ENCODE measurements around the gene FCHSD2. TPM values are rescaled to one million over a fixed set of nuclear protein-coding genes. Genes with fewer than 3 reads are reported as not detected.
A peak's percentile ranks its signal among the peaks of the same experiment; 100 is the strongest.

Gene FCHSD2
- total and polyA plus RNA-seq, 9 of the 15 experiments (the other 6 are each of a cell fraction or from before 2014, with no cell fraction given) = 1.8 to 14.7 (median 6.4) TPM

DNA sequence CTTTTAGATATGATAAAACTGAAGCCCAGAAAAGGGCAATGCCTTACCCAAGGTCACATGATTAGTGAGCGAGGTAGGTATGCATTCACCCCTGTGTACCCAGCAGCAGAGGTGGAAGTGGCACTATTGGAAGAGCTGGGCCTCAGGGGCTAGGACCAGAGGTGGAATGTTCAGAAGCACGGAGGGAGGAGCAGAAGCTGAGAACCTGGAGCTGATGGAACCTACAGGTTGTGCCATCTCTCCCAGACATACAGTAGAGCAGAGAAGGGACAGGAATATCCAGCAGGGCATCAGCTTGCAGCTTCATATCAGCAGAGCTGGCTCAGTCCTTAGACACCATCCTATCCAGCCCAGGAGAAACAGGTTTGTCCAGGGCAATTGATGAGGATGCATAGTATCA, 14.6 kb upstream of the FCHSD2 start:
- H3K36me3 ChIP-seq (ENCODE audit: control insufficient read depth, insufficient read depth, low read length) = no peaks in the 10 kb centered on the region
- CTCF ChIA-PET (ENCODE audit: low intra/inter-chr PET ratio) = no interaction called here
- intact Hi-C loops (cut with micrococcal nuclease) = no loop called here
- POLR2A ChIA-PET = interaction anchor here (2.1 to 2.2 kb wide), 2 partner anchors 11 to 14 kb away, joined by 7 to 12 read pairs; partner anchors contain the start of gene FCHSD2
- H4K20me1 ChIP-seq (replicated peaks; ENCODE audit: control insufficient read depth, insufficient read depth, low read length) = no peaks in the 10 kb centered on the region
- peaks cover 9 to 14% of the 10 kb centered on the region in 2 experiments for H3K4me1 ChIP-seq (replicated peaks in 1 of 2; ENCODE audit: control insufficient read depth in 2 of 2, insufficient read depth in 2 of 2, low read length in 2 of 2)
- in situ Hi-C loops (cut with MboI) = no loop called here
- WGBS (ENCODE audit: insufficient coverage, low coverage, missing lambda C conversion rate) = 13% methylated on average over 2 of the region's 2 CpGs
- no peak for FAIRE-seq
- H3K27ac ChIP-seq (ENCODE audit: extremely low read depth, low read depth, low read length) = no peak overlapping the region
- BruUV-seq (replicated peaks) = no TSS peak
- H3K9me1 ChIP-seq (ENCODE audit: control insufficient read depth, insufficient read depth, low read length) = no peaks in the 10 kb centered on the region
- H3K4me2 ChIP-seq (ENCODE audit: insufficient read depth, low read length) = no peak overlapping the region
- H2AFZ ChIP-seq (ENCODE audit: low read depth, low read length) = no peak overlapping the region
- H3K27me3 ChIP-seq (ENCODE audit: control insufficient read depth in 2 of 2, insufficient read depth in 2 of 2, low read length in 2 of 2) = no peaks in the 10 kb centered on the region
- no peaks in the 10 kb centered on the region for H3K79me2 ChIP-seq (ENCODE audit: control insufficient read depth, insufficient read depth, low read length)
- no peak for ATAC-seq
- no peak for DNase-seq (ENCODE audit: extremely low read depth in 1 of 4, low spot score in 3 of 4)
- no peak overlapping the region for H3K4me3 ChIP-seq
- TF ChIP-seq ZNF668 (CRISPR knock-in tag; IDR thresholded peaks at IDR 0.05) = no peak
- TF ChIP-seq, protein P1, sequence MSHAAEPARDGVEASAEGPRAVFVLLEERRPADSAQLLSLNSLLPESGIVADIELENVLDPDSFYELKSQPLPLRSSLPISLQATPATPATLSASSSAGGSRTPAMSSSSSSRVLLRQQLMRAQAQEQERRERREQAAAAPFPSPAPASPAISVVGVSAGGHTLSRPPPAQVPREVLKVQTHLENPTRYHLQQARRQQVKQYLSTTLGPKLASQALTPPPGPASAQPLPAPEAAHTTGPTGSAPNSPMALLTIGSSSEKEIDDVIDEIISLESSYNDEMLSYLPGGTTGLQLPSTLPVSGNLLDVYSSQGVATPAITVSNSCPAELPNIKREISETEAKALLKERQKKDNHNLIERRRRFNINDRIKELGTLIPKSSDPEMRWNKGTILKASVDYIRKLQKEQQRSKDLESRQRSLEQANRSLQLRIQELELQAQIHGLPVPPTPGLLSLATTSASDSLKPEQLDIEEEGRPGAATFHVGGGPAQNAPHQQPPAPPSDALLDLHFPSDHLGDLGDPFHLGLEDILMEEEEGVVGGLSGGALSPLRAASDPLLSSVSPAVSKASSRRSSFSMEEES (CRISPR knock-in tag; IDR thresholded peaks at IDR 0.05) = peak; percentile 37
- no peak overlapping the region for H3K9ac ChIP-seq (ENCODE audit: insufficient read depth in 1 of 2, low read depth in 2 of 2, low read length in 2 of 2)
- H3K9me3 ChIP-seq (replicated peaks; ENCODE audit: control insufficient read depth, insufficient read depth, low read depth, low read length) = no peaks in the 10 kb centered on the region

DNA sequence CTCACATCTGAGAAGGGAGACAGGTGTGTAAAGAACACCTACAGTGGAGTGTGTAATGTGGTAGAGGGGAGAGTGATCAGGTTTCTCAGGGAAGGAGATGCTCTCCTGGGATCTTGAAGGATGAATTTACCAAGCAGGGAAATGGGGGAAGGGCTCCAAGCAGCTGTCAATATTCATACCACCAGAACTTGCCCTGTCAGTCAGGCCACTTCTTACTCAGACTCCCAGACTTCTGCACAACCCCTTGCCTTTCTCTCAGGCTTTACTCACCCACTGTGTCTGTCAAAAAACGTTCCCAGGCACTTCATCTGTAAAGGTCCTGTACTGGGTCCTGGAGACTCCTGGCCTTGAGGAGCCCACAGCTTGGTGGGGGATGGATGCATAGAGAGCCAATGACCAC, 14.0 kb upstream of the FCHSD2 start:
- in situ Hi-C loops (cut with MboI) = no loop called here
- H4K20me1 ChIP-seq (replicated peaks; ENCODE audit: control insufficient read depth, insufficient read depth, low read length) = no peaks in the 10 kb centered on the region
- CTCF ChIA-PET (ENCODE audit: low intra/inter-chr PET ratio) = no interaction called here
- intact Hi-C loops (cut with micrococcal nuclease) = no loop called here
- no peak for DNase-seq (ENCODE audit: extremely low read depth in 1 of 4, low spot score in 3 of 4)
- no peak for FAIRE-seq
- no peak overlapping the region for H3K9ac ChIP-seq (ENCODE audit: insufficient read depth in 1 of 2, low read depth in 2 of 2, low read length in 2 of 2)
- no peaks in the 10 kb centered on the region for H3K79me2 ChIP-seq (ENCODE audit: control insufficient read depth, insufficient read depth, low read length)
- no peaks in the 10 kb centered on the region for H3K9me1 ChIP-seq (ENCODE audit: control insufficient read depth, insufficient read depth, low read length)
- no peak overlapping the region for H3K4me3 ChIP-seq
- no TSS peak for BruUV-seq (replicated peaks)
- no peak overlapping the region for H3K27ac ChIP-seq (ENCODE audit: extremely low read depth, low read depth, low read length)
- no peak for TF ChIP-seq XRCC5 (IDR thresholded peaks at IDR 0.05; ENCODE audit: low read depth, low read length)
- TF ChIP-seq POLR2B (IDR thresholded peaks at IDR 0.05; ENCODE audit: low read depth, partially characterized antibody) = no peak
- TF ChIP-seq, protein P2, sequence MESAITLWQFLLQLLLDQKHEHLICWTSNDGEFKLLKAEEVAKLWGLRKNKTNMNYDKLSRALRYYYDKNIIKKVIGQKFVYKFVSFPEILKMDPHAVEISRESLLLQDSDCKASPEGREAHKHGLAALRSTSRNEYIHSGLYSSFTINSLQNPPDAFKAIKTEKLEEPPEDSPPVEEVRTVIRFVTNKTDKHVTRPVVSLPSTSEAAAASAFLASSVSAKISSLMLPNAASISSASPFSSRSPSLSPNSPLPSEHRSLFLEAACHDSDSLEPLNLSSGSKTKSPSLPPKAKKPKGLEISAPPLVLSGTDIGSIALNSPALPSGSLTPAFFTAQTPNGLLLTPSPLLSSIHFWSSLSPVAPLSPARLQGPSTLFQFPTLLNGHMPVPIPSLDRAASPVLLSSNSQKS (CRISPR knock-in tag; IDR thresholded peaks at IDR 0.05) = no peak
- TF ChIP-seq RHOXF2B (CRISPR knock-in tag; conservative IDR thresholded peaks at IDR 0.05) = no peak
- no peaks in the 10 kb centered on the region for H3K36me3 ChIP-seq (ENCODE audit: control insufficient read depth, insufficient read depth, low read length)
- WGBS (ENCODE audit: insufficient coverage, low coverage, missing lambda C conversion rate) = 0% methylated on average over 1 of the region's 1 CpG
- H2AFZ ChIP-seq (ENCODE audit: low read depth, low read length) = no peak overlapping the region
- POLR2A ChIA-PET = interaction anchor here (2.1 kb wide), 1 partner anchor 13 kb away, joined by 12 read pairs; the partner anchor contains the start of gene FCHSD2
- H3K4me2 ChIP-seq (ENCODE audit: insufficient read depth, low read length) = no peak overlapping the region
- H3K27me3 ChIP-seq (ENCODE audit: control insufficient read depth in 2 of 2, insufficient read depth in 2 of 2, low read length in 2 of 2) = no peaks in the 10 kb centered on the region
- H3K4me1 ChIP-seq (replicated peaks in 1 of 2; ENCODE audit: control insufficient read depth in 2 of 2, insufficient read depth in 2 of 2, low read length in 2 of 2) = peaks cover 9 to 14% of the 10 kb centered on the region in 2 experiments
- ATAC-seq = no peak
- no peaks in the 10 kb centered on the region for H3K9me3 ChIP-seq (replicated peaks; ENCODE audit: control insufficient read depth, insufficient read depth, low read depth, low read length)

Data from K562 (cell line).